HG02852 (cell line): ENCODE results near the gene ATP13A3.

ENCODE experiments used
- ATAC-seq: cut with Tn5 transposase; IDR thresholded peaks from one replicate; pipeline ENCODE4 v1.9.1; 2021; ENCODE audit warnings: mild to moderate bottlenecking, moderate library complexity; ENCODE audit not compliant: unreplicated experiment

Gene ATP13A3

DNA sequence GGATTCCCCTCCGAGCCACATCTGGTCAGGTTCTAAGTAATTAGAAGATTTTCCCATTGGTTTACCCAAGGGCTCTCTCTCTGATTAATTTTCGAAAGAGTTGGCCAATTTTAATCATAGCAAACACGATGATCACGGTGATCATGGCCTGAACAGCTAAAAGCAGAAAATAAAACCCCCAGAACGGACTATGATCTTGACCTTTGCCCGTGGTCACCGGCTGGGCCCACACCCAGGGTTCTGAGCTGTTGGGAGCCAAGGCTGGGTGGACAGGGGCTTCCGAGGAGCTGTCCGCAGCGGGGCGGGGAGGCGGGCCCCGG lies 90.3 kb downstream of the ATP13A3 start:
- ATAC-seq: no peak

DNA sequence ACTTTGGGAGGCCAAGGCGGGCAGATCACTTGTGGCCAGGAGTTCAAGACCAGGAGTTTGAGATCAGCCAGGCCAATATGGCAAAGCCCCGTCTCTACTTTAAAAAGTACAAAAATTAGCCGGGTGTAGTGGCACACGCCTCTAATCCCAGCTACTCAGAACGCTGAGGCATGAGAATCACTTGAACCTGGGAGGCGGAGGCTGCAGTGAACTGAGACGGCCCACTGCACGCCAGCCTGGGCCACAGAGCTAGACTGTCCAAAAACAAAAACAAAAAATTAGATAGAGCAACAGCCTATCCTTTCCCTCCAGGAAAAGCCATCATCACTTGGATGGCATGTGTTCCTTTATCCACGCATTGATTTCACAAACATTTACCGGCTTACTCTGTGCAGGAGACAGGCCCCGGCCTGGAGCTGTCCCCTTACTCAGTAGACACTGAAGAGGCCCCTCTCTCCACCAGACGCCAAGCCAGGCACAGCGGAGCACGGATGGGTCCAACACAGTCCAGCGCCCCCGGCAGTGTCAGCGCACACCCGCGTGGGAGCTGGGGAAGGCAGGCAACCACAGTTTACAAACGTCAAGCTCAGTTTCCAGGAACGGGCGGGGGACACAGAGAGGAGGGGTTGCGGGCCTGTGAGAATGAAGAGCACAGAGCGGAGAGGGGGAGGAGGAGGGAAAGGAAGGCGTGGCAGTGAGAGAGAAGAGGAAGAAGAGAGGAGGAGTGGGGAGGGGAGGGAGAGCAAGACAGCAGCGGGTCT lies 90.8 kb downstream of the ATP13A3 start:
- ATAC-seq: no peak

DNA sequence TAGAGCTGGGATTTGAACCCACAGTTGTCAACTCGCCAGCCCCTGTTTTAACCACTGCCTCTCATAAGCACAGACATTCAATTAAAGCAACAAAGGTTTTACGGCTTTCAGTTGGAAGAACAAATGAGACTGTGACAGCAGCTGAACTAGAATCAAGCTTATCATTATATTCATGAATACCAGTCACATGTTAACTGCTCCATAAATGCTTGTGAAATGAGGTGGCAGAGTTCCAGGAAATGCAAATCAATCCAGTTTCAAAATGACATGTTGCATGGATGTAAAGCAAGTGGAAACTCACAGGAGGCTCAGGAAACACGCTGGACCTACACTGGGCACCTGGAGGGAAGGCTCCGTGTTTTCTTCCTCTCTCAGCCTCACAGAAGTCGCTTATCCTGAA lies 91.6 kb downstream of the ATP13A3 start:
- no peak for ATAC-seq

DNA sequence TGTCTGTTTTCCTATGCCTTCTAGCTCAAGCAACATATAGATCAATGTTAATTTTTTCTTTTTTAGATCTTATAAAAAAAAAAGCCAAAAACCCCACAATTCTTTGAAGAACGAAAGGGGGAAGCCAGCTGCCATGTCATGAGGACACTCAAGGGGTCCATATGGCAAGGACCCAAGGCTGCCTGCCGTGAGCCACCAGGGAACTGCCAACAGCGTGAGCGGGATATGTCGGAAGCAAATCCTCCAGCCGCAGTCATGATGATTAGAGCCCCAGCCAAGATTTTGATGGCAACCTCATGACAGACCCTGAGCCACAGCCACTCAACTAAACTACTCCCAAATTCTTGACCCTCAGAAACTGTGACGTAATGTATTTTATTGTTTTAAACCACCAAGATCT lies 94.2 kb downstream of the ATP13A3 start:
- ATAC-seq: no peak

DNA sequence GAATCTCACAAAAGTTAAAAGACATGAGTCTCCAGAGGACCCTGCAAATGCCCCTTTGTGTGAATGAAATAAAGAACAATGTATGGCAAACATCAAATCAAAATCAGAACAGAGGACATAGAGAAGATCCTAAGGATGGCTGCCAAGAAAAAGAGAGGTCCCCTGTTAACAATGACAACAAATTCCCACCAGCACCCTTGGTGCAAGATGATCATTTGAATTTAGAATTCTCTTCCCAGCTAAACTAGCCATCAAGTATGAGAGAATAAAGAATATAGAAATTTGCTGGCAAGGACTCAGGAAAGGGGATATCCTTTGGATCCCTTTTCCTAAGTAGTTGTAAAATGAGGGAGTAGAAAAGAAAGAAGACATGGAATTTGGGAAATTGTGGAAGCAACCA lies 96.0 kb downstream of the ATP13A3 start:
- no peak for ATAC-seq

DNA sequence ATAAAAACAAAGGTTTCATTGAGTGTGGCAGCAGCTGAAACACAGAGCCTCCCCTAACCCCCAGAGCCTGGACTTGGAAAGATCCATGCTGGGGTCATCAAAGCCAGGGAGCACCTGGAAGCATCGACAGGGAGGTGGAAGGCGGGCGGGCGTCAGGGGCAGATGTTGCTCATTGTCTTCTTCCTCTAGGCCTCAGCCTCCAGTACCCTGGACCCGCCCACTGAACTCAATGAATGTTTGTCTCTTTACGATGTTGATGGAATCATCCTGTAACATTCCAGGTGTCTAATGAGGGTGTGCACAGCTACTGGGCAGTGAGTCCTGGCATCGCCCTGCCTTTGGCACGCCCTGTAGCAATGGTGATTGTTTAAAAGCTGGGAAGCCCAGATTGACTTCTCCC lies 97.5 kb downstream of the ATP13A3 start:
- ATAC-seq: no peak

DNA sequence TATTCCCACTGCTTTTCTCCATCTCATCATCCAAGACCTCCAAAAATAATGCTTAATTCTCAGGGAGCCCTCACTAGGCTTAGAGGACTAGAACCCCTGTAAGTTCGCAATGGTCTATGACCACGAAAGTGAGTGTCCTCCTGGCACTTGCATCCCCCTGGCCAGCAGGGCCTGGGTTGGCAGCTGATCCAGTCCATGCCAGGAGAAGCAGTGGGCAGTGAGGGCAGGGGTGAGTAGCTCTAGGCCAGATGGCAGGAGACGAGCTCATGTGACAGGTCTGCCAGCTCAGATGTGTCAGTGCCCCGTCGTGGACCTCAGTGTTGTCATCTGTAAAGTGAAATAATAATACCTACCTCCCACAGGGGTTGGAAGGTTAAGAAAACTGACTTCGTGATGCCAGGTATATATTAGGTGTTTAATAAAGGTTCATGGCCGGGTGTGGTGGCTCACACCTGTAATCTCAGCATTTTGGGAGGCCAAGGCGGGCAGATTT lies 98.8 kb downstream of the ATP13A3 start:
- no peak for ATAC-seq

DNA sequence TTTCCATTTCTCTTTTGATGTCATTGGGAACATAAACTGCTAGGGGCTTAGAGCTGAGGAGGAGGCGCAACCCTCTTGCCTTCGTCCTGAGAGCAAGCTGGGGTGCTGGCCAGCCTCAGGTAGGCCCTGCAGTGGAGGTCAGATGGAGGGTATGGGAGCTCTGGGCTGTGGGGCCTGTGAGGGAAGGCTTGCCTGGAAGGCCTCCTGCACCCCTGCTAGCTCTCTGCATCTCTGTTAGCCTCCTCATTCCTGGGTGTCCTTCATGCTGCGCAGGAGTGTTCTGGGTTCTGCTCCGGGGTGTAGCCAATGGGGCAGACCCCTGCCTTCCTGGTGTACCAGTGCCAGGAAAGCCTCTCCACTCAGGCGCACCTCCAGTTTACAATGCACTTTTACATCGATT lies 99.5 kb downstream of the ATP13A3 start:
- no peak for ATAC-seq

DNA sequence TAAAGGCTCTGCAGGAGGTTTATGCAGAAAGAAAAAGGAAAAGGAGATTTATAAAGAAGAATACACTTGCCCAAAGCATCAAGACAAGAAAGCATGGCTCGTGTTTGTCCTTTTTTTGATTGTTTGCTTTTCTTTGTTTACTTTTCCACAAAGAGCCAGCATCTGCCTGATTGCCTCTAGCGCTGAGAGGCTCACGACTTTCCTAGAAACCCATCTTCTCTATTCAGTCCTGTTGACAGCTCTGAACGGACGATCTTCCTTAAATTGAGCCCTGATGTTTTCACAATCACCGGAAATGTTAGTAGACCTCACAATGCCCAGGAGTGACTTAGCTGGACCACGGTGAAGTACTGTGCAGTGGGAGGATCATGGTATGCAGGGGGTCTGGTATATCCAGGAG lies 100.2 kb downstream of the ATP13A3 start:
- no peak for ATAC-seq

DNA sequence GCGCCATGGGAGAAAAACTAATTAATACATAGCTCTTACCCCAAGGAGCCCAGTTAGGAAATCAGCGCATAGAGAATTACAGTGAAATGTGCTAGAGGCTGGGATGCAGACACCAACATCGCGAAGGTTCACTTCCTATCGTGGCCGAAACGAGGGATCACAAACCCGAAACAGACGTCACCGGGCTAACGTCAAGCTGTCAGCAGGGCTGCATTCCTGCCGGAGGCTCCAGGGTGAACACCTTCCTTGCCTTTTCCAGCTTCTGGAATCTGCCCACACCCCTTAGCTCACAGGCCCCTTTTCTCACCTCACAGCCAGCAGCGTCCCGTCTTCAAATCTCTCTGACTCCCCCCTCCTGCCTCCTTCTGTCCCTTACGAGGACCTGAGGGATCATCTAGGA lies 100.7 kb downstream of the ATP13A3 start:
- ATAC-seq: no peak

DNA sequence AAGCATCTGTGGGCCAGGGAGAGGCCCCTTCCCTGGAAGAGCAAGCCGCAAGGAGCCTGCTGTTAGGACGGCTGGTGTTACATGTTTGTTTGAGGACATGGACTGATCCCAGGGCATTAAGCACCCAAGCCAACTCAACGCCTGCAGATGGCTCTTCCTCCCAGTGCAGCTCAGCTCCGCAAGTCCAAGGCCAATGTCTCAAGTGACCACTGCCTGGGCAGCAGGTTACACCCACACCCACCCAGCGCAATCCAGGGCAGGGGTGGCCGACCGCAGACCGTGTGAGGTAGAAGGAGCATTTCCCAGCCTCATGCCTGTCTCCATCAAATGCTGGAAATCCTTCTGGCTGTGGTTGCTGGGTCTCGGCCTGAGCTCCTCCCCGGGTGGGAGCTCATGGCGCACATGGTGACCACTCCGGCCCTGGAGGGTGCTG lies 102.2 kb downstream of the ATP13A3 start:
- no peak for ATAC-seq

DNA sequence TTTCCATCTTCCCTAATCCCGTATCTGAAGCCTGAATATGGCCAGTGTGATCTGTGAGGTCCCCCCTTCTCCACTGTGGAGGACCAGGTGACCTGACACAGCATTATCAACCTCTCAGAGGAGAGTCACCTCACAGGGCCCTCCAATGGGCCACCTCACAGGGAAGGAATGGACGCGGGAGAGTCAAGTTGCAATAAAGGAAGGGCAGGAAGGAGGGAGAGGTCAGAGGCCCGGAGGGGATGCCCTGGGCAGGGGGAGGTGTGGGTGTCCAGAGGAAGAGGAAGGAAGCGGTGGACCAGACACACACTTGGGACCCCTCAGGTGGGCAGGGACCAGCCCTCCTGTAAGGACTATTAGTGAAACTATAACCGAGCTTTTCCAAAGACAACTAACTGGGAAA lies 102.6 kb downstream of the ATP13A3 start:
- ATAC-seq: no peak

DNA sequence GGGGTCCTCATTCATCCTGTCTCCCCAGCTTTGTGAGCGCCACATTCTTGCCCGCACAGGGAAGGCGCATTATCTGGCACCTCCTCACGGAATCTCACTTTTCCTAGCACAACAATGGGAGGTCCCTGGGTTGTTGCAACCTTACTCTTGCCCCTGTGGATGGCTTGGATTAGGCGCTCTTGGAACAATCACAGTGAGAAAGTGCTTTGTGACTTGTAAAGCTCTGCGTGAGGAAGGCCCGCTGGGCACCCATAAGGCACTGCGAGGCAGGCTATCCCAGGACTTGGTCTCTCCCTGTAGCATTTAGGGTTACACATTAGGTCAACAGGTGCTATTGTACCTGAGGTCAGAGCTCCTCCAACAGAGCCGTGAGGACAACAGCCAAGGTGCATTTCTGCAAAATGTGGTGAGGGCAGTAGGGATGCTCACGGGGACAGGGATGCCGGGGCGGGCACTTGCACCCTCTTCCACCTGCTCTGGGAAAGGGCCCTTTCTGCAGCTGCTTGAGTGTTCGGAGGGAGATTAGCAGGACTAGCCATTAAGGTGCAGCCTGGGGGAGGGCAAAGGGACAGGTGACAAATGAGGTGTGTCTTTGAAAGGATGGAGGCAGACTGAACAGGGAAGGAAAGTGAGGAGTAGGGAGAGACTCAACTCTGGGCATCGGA lies 103.4 kb downstream of the ATP13A3 start:
- no peak for ATAC-seq

DNA sequence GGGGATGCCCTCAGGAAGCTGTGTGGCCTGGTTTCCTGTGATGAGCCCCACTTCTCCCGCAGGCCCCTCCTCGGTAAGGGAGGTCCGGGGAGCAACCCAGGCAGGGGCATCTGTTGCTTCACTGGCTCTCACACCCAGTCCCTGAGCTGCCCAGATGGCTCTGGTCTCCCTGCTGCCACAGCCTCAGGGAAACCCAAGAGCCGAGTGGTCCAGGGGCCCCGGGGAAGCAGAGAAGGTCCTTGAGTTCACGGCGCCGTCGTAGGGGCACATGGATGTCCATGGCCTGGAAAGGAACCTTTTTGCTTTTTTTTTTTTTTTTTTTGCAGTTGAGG lies 103.9 kb downstream of the ATP13A3 start:
- no peak for ATAC-seq

DNA sequence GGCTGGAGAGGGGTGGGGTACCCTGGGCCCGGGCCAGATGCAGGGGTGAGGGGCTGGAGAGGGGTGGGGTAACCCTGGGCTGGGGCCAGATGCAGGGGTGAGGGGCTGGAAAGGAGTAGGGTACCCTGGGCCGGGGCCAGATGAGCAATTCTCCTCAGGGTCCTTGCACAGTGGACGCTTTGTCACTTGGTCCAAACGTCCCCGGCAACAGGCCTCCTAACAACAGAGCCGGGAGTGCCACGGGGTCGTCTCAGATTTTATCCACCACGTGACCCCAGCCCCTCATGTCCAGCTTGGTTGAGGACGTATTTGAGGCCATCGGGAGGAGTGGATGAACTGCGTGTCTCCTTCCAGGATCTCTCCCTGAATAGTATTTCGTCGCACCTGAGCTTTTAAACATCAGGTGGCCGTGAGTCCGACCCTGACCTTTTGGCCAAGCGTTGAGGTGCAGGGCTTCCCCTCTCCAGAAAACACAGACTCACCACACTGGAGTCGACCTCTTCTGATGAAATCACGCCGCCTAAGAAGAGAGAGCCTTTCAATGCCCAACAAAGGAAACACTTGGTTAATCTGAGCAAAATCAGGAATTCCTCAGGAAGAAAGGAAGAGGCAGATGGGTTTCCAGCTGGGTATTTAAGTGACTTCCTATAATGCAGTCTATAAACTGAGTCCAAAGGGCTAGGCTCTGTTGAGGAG lies 104.5 kb downstream of the ATP13A3 start:
- ATAC-seq: no peak

DNA sequence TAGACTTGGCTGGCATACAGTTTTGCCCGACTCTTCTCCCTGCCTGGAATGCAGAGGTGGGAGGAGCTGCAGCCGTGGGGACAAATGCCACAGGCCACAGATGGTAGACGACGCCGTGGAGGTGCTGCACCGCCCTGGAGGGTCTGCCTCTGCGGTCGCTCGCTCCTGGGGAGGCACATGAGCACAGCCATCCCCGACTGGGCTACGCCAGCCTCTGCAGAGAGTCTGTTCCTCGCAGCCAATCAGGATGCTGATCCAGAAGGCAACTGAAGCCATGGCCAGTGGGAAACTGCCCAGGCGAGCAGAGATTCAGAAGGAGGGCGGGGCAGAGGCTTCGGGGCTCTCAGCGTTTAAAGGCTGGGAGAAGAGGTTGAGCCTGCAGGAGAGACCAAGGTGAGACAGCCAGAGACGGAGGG lies 105.3 kb downstream of the ATP13A3 start:
- no peak for ATAC-seq

DNA sequence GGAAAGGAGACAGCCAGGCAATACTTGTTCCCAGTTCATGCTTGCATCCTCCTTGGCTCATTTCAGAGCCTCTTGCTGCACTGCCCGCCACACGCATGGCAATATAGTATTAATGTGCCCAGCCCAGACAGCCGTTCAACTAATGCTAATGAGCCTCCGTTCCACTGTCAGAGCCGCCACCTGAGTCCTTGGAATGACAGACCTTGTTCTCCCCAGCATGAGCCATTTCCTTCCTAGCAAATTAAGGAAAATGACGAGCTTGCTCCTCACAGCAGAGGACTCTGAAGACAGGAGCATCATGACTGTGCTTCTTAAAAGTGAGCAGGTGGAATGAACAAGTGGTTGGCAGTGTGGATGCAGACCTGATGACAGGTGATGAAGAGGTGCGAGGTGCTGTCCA lies 106.5 kb downstream of the ATP13A3 start:
- ATAC-seq: no peak

DNA sequence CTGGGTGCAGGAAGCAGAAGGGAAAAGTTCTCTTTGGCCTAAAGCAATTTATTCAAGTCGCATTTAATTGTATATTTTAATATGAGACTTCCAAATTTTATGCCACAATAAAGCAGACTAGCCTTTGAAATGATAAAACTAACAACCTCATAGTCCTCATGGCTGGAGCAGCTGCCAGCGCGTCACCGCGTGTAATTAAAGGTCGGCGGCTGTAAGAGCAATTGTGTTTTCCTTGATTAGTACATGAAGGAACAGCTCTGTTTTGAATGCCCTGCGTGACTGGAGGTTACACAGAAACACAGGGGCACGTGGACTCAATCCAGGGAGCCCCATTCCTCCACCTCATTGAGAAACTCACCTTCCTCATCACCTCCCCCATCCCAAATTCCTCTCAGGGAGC lies 107.2 kb downstream of the ATP13A3 start:
- no peak for ATAC-seq

DNA sequence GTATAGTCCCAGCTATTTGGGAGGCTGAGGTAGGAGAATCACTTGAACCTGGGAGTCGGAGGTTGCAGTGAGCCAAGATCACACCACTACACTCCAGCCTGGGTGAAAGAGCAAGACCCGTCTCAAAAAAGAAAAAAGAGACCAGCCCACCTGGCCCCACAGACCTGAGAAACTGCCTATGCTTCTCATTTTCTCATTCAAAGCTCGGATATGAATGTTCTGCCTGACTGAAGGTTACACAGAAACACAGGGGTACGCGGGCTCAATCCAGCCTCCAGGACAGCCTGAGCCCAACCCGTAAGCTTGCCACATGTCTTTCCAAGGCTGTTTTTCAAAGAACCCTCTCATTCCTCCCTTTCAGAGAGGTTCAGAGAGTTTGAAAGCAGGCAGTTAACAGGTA lies 107.6 kb downstream of the ATP13A3 start:
- no peak for ATAC-seq

DNA sequence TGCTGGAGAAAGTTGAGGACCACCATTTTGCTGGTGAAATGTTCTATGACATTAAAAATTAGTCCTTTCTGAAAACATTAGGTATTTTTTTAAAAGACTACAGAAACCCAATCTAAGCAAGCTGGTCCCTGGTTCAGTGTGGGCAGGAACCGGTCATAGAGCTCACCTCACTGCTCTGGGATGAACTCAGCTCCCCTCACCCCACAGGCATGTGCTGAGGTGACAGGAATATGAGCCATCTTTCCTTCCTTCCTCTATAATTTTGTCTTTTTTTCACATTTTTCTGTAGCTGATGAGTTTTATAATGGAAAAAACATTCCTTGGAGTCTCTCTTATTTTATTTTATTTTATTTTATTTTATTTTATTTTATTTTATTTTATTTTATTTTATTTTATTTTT lies 109.1 kb downstream of the ATP13A3 start:
- no peak for ATAC-seq

DNA sequence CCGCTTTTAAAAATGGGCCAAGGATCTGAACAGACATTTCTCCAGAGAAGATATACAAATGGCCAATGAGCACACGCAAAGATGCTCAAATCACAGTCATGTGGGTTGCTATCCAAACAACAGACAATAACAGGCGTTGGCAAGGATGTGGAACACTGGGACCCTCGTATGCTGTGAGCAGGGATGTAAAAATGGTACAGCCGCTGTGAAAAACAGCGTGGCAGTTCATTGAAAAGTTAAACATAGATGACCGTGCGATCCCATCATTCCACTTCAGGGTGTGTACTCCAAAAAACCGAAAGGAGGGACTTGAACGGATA lies 110.6 kb downstream of the ATP13A3 start:
- ATAC-seq: no peak

DNA sequence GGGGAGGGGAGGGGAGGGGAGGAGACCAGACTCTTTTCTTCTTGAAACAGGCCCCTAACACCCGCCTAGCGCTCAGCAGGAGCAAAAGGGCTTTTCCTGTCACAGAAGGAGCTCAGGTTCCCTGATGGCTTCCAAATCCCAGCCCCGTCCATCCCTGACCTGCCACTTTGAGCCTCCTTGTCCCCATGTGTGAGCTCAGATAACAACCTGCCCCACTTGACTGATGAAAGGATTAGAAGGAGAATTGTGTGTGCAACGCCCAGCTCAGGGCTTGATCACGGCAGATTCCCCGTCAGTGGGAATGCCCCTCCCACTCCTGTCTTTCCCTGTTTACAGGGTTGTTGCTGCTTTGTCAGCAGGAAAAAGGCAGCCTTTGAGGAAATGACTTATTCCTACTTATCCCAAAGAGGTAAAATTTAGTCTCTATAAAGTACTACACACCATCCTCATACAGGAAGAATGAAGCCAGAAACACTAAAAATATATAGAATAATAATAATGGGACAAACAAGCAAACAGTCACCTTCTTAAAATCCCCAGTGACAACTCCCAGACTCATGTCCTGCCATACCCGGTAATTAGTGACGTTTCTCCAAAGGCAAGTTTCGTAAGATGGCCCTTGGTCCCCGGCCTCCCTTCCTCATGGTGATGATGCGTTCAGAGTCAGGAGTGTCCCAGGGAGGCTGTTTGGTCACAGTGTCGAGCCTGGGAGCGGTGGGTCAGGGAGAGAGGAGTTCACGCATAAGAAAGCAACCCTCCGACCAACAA lies 111.1 kb downstream of the ATP13A3 start:
- no peak for ATAC-seq
